ENCODE data around the gene RFPL1.
"Not testable (repeated sequence)": the region's sequence is repeated elsewhere in the genome, so short reads cannot be mapped to it uniquely, and the experiment has no call there.

Gene RFPL1

DNA sequence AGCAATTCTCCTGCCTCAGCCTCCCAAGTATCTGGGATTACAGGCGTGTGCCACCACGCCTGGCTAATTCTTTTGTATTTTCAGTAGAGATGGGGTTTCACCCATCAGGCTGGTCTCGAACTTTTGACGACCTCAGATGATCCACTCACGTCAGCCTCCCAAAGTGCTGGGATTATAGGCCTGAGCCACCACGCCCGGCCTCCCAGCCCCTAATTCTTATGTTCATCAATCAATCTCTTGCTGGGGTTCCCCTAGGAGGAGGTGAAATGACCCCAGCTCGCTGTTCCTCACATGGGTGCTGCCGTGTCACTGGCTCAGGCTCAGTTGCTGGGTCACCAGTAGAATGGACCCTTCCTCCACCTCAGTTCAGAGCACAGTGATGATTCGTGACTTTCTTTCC is at the start of gene RFPL1:
Gene RFPL1 (plus strand): TSS at position 301 of the 400 bp plus-strand sequence.
- DNase-seq, result not testable (repeated sequence)

DNA sequence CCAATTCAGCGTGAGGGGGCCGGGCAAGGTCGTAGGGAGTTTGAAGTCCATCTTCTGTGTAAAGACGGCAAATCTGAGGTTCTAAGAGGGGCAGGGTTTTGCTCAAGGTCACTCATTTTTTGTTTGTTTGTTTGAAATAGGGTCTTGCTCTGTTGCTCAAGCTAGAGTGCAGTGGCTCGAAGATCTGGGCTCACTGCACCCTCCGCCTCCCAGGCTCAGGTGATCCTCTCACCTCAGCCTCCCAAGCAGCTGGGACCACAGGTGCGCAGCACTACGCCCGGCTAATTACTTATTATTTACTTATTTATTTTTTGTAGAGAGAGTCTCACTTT is 49.7 kb upstream of the RFPL1 start:
- DNase-seq, result no peak

DNA sequence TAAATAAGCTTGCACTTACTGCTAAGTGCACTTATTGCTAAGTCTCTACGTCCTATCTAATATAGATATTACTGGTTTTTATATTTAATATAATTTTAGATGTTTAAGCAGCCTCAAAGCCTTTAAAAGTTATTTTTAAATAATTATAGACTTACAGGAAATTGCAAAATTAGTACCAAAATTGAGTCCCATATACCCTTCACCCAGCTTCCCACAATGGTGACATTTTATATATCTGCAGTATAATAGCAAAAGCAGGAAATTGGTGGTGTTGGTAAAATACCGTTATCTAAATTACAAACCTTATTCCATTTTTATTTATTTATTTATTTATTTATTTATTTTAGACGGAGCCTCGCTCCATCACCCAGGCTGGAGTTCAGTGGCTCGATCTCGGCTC is 48.1 kb upstream of the RFPL1 start:
- no peak for DNase-seq

DNA sequence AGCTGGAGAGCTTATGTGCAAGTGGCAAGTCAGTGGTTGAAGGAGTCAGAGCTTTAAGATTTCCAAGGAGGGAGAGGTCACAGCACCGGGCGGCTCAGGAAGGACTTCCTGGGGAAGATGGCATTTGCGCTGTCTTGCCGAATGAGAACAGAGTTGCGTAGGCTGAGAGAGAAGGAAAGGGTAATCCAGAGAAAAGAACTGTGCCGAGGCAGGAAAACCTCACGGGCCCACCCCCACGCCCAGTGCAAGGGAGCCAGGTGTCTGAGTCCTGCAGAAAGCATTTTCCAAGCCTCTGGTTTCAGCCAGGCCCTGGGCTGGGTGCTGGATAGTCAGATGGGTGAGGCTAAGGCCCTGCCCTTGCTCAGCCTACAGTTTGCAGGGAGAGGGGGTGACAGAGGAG is 46.8 kb upstream of the RFPL1 start:
- DNase-seq, result no peak

DNA sequence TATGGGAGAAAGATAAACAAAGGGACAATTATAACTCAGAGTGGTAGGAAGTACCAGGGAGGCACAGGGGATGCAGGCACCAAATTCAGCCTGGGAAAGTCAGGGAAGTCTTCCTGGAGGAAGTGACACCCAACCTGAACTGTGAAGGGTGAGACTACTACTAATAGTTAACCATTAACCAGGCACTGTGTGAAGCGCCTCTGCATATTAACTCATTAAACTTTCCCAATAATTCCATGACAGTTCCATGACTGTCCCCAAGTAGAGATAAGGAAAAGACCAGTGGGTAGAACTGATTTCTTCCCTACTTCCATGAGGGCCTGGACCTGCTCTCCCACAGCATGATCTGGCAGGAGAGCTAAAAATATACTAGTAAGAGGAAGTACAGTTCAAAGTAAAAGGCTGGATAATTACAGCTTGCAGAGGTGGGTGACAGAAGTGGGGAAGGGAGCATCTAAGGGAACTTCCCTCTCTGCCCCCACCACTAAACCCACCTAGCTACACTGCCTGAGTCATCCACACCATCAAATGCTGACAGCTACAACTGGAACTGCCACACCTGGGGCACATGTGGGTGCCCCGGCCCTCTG is 45.3 kb upstream of the RFPL1 start:
- DNase-seq, result no peak

DNA sequence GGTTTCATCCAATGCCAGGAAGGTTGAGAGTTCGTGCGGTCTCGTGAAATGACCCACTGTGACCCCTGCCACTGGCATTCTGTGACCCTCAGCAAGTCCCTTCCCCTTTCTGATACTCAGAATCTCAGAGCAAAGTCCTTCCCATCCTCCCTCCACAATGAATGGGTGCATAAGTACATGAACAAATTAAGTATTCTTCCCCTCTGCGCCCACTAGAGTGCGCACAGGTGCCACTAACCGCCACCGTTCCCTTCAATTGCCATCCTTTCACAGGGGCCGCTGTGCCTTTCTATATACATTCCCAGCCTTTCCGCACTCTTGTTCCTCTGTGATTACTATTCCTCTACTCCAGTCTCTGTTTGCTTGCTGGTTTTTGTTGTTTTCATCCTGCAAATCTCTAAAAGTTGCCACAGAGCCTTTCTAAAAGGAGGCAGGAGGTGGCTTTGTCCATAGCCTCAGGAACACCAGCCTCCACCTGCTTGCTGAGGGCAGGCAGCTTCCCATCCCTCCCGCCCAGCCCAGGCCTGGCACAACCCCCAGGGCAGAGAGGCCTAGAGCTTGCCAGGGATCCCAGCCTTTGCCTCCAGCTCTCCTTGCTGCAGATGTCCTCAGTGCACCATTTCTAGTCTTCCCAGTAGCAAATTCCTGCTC is 43.3 kb upstream of the RFPL1 start:
- peak; percentile 21 for DNase-seq

DNA sequence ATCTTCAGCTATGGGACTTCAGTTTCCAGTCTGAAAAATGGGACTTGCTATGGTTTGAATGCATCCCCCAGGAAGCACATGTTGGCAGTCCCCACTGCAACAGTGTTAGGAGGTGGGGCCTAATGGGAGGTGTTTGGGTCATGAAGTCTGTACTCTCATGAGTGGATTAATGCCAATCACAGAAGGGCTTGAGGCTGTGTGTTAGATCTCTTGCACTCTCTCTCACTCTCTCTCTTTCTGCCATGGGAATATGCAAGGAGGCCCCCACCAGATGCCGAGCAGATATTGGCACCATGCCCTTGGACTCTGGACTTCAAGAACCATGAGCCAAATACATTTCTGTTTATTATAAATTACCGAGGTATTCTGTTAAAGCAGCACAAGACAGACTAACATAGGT is 42.3 kb upstream of the RFPL1 start:
- DNase-seq, result no peak

DNA sequence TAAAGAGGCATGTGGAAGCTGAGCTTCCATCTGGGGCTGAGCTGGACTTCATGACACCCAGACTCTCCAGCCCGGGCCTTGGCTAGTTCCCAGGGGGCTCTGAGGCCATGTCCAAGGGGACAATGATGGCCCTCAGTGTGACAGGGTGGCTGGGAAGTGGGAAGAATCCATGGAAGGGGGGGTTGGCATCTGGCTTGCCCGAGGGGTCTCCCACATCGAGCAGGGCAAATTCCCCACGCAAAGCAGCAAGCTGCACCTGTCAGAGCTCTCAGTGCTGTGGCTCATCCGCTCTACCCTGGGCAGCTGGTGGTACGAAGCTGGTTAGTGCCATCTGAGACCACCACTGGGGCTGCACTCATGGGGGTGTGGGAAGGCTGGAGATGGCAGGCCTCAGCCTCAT is 40.6 kb upstream of the RFPL1 start:
- DNase-seq, result no peak

DNA sequence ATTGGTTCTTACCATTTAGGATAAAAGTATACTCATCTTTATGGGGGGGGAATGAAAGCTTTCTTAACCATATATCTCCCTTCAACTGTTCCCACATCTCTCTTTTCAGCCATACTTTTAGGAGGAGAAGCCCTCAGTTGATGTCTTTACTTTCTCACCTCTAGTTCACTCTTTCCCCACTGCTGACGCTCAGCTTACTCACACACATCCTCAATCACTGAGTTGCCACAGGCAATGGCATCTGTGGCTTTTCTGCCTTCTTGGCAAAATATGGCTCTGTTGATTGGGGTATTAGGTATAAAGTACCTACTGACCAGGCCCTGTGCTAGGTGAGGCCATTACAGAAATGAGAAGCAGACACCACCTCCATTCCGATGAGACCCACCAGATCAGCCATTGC is 37.8 kb upstream of the RFPL1 start:
- no peak for DNase-seq

DNA sequence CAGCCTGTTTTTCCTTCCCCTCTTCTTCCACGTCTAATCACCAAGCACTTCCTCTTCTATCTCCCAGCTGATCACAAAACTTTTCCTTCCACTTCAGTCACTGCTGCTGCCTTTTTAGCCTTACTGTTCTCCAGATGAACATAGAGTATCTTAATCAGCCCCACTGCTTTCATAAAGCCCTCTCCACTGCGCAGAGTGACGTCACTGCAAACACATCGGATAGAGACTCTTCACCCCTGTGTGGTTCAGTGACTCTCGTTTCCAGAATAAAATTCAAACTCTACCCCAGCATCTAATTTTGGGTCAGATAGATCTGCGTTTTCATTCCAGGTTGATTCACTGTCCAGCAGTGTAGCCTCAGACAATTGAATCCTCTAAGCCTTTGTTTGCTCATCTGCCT is 36.8 kb upstream of the RFPL1 start:
- DNase-seq, result not testable (repeated sequence)

DNA sequence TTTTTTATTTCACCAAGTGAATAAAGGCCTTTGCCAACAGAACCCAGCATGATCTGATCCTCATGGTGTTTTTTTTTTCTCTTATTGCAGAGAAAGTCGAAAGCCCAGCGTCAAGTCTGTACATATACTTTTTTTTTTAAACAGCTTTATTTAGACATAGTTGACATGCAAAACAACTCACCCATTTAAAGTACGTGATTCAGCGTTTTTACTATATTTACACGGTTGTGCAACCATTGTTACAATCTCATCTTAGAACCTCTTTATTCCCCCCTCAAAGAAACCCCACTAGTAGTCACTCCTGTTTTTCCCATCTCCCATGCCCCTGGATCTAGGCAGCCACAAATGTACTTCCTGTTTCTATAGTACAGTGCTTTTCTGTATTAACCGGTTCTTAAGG is 29.4 kb upstream of the RFPL1 start:
- DNase-seq, result no peak

DNA sequence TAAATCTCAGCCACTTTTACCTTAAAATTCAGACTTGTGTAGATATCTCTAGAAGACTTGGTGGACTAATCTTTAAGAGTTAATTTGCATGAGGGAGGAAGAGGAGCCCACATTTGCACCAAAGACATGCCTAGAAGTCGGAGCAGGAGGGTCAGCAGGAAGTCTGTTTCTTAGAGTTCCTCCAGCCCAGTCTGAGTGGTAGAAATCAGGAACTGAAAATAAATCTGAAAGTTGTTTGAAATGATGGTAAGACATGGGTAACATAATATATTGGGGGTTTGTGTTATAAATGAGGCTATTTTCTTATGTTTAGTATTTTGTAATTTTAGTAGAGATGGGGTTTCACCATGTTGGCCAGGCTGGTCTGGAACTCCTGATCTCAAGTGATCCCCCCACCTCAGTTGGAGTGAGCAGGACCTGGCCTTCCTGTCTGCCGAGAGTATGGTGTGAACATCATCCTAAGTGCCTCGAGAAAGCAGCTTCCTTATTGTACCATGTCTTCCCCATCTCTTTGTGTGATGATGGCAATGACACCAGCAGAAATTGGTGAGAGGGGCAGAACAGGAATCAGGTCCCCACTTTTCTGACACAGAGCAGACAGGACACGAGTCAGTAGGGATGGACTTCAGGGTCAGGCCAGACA is 26.7 kb upstream of the RFPL1 start:
- not testable (repeated sequence) for DNase-seq

DNA sequence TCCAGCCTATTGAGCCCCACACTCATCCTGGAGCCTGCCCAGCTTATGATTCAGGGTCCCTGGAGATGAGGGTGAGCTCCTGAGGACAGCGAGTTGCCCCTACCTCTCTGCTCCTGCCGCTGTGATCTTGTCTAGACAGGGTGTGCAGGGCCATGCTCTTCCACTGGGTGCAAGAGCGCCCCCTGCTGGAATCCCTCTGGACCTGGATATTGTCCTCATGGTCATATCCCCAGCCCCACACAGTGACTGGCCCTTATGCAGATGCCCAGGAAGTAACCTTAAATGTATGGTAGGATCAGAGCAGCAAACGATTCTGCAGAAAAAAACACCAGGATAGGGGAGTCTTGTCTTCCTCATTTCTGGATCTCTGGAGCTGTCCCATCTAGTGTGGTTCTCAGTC is 25.6 kb upstream of the RFPL1 start:
- not testable (repeated sequence) for DNase-seq

DNA sequence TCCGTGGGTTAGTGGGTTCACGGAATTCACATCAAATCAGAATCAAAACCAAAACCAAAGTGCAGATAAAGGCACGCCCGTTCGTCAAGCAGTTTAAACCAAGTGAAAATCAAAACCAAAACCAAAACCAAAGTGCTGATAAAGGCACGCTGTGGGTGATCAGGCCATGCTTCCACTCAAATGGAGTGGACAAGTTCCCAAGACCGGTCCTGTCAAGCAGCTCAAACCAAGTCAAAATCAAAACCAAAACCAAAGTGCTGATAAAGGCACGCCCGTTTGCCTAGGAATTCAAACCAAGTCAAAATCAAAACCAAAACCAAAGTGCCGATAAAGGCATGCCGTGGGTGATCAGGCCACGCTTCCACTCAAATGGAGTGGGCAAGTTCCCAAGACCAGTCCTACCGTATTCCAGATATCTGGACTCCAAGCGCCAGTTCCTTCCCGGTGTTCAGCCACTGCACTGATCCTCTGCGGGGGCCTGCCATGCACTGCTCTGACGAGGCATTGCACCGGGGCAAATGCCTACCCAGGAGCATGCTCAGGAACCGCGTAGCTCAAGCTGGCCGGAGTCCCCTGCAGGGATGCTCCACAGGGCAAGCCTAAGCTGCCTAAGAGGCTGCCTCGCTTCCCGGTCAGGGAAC is 23.3 kb upstream of the RFPL1 start:
- DNase-seq, result not testable (repeated sequence)

DNA sequence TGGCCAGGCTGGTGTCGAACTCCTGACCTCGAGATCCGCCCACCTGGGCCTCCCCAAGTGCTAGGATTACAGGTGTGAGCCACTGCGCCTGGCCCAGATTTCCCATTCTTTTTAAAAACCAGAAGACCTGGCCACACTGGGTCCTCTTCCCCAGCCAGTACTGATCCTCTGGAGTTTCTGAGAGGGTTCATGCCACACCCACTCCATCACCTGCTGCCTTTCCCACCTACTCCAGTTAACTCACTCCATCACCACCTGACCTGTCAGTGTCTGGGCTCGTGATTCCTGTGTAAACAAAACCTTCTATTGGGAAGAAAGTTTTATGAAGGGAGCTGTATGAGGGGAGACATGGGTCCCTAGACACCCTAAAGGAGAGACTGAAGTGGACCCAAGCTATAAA is 19.7 kb upstream of the RFPL1 start:
- DNase-seq, result not testable (repeated sequence)

DNA sequence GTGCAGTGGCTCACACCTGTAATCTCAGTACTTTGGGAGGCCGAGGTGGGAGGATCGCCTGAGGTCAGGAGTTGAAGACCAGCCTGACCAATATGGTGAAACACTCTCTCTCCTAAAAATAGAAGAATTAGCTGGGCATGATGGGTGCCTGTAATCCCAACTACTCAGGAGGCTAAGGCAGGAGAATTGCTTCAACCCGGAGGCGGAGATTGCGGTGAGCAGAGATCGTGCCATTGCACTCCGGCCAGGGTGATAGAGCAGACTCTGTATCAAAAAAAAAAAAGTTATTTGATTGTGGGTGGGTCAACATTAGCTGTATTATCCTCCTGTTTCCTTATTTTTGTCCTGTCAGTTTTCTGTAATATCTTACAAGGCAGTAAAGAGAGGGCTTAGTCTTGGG is 11.9 kb upstream of the RFPL1 start:
- no peak for DNase-seq

DNA sequence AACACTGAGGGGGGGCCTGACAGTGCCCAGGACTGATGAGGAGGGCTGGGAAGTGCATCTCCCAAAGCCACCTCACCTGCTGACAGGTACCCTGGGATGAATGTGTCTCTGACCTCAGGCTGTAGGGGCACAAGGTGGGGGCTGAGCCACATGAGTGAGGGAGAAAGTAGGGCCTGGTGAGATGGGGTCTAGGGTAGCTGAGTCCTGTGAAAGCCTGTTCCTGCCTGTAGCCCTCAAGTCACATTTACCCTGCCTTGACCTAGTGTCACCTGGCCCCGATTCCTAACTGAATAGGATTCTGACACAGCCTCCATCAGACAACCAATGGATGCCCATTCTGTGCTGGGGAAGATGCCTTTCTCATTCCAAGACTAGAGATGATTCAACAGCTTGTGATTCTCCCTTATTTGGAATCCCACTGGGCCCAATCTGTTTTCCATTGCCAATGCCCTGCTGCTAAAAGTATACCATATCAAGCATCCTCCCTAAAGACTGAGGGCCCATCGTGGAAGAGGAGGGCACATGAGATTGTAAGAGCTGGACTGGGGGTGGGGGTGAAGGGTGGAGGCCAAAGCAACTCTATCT is 11.1 kb upstream of the RFPL1 start:
- DNase-seq, result no peak

DNA sequence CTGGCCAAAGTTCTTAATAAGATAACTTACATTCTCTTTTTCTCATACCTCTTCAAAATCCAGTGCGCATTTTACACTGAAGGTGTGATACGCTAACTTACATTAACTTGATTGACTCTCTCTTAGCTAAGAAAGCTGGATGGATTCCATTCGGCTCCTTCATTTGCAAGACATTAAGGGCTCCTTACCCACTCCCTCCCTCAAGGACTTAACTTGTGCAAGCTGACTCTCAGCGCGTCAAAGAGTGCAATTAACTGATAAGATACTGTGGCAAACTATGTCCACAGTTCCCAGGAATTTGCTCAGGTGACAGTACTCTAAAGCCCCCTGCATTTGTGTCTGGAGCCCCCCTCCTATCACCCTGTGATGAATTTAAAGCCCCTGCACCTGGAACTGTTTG is 6.4 kb upstream of the RFPL1 start:
- no peak for DNase-seq

DNA sequence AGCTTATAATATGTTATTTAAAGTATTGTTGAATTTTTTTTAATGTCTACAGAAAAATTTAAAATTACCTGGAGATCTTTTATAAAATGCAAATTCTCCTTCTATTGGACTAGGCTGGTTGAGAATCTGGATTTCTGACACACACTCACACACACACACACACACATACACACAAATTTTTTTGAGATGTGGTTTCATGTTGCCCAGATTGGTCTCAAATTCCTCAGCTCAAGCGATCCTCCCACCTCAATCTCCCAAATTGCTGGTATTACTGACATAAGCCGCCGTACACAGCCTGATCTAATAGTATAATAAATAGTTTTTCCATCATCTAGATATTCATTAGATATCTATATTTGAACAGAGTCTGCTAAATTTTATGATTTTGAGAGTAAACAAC is 4.5 kb upstream of the RFPL1 start:
- DNase-seq, result no peak

DNA sequence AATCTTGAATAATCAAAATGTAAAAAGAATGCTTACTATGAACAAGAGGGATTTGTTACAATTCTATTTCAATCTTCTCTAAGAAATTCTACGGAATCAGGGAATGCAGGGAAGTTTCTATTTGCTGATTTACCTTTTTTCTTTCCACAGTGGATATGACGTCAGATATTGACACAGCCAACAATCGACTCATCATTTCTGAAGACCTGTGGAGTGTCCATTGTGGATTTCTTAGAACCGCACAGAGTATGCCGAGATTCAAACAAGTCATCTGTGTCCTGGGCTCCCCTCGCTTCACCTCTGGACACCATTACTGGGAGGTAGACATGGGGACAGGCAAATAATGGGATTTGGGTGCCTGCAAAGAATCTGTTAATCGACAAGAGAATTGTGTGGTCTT is 4.1 kb upstream of the RFPL1 start:
- no peak for DNase-seq

DNA sequence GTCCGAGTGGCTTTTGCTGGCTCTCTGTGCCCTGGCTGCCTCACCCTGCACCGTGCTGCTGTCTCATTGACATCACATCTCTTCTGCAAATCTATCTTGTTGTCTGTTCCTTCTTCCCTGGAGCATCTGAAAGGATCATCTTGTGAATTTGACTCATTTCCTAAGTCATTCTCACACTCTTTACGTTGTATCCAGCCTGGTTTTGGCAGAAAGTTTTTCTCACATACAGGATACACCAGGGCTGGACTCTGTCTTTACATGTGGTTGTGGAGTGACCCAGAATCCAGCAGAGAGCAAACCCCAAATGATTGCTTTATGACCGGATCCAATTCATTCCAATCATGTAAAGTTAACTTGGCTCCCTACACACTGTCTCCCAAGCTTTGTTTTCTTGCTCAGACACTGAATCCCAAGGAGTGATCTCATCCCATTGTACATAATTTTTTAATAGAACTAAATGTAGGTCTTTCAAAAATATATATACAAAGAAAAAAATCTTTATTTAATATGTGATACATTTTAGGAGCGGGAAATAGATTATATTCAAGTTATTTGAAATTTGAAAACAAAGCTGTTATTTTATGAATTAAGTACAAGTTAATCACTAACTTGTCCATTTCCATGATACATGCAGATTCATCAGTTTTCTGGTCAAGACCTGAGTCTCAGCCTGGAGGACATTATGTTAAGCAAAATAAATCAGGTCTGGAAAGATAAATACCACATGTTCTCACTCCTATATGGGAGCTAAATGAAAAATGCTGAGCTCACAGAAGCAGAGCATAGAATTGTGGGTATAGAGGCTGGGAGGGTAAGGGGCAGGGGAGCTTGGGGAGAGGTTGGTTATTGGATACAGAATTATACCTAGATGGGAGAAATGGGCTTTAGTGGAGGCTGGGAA is 2.9 kb upstream of the RFPL1 start:
- DNase-seq, result no peak

DNA sequence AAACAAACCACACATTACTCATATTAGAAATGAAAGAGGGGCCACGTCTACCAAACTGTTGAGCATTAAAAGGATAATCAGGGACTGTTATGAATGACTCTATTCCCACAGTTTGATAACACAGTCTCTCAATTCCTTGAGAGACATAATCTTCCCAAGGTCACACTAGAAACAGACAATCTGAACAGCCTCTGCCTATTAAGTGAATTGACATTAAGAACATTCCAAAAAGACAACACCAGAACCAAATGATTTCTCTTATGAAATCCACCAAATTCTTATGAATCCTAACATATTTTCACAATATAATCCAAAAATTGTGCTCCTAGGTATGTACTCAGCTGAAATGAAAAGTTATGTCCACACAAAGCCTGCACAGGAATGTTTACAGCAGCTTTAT is 4.6 kb downstream of the RFPL1 start:
- no peak for DNase-seq

DNA sequence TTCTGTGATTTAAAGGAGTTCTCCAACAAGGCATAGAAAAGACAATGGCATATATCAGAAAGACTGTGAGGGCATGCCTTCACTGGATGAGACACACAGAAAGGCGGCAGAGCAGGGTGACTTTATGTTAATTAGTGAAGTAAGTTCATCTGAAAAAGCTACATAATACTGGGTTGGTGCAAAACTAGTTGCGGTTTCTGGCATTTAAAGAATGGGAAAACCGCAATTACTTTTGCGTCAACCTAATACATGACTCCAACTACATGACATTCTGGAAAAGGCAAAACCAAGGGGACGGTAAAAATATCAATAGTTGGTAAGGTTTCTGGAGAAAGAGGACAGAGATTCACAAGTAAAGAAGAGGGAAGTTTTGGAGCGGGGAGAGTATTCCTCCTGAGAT is 5.1 kb downstream of the RFPL1 start:
- DNase-seq, result no peak
